Subcutaneous adipose tissue (tissue), 4 donors: ENCODE data around the gene CBLC. TPM values are rescaled to one million over a fixed set of nuclear protein-coding genes. Genes with fewer than 3 reads are reported as not detected.

Source experiments
- CTCF ChIP-seq: fragments of 450-650 bp; IDR thresholded peaks from one replicate; pipeline ENCODE4 v1.5.1; 2016; ENCODE audit warnings: low read depth, mild to moderate bottlenecking, control low read depth, antibody characterized with exemption, moderate library complexity
- total RNA-seq, 4 donors: library from RNA; depleted of rRNA; stranded (reverse); fragments of >200 nt; gene quantifications; one replicate each; pipeline ENCODE4 v1.1.0, GENCODE V29; 2016

The CBLC gene
- total RNA-seq, 4 donors from 2014 or later = not detected

GRCh38 chr19:44819246-44819832 is 41.6 kb downstream of the CBLC start:
- TF ChIP-seq CTCF = no peak

- no peak for TF ChIP-seq CTCF
Measured at GRCh38 chr19:44820648-44821609, 43.2 kb downstream of the CBLC start.

- TF ChIP-seq CTCF = no peak
Measured at GRCh38 chr19:44822177-44822576, 44.5 kb downstream of the CBLC start.

GRCh38 chr19:44822670-44823372 is 45.1 kb downstream of the CBLC start:
- TF ChIP-seq CTCF = no peak

- TF ChIP-seq CTCF = no peak
Measured at GRCh38 chr19:44823373-44823698, 45.6 kb downstream of the CBLC start.

- TF ChIP-seq CTCF = no peak
Measured at GRCh38 chr19:44824761-44825160, 47.1 kb downstream of the CBLC start.

GRCh38 chr19:44839276-44839675 is 61.6 kb downstream of the CBLC start:
- TF ChIP-seq CTCF = no peak
